Measurements from ENCODE around the gene RAB3C.

GRCh38 chr5:58787987-58788386 is 205.1 kb downstream of the RAB3C start:
- TF ChIP-seq CTCF (IDR thresholded peaks at IDR 0.05) (no peak), EZH2phosphoT487 (IDR thresholded peaks at IDR 0.05) (no peak)

Data from neural progenitor cell (in vitro differentiated cells).